ENCODE data around the gene STK33. TPM values are rescaled to one million over a fixed set of nuclear protein-coding genes. Genes with fewer than 3 reads are reported as not detected.

Gene STK33
- total RNA-seq, 2 donors from 2014 or later: 6.1 to 6.2 TPM

- Mint-ChIP-seq H3K4me3 (no peak overlapping the region), H3K36me3 (ENCODE audit: insufficient read depth in 2 of 2) (no peaks in the 10 kb centered on the region), H3K27me3 (ENCODE audit: low read depth) (no peaks in the 10 kb centered on the region), H3K9me3 (no peaks in the 10 kb centered on the region), H3K4me1 (ENCODE audit: low read depth) (no peaks in the 10 kb centered on the region), H3K27ac (no peak overlapping the region)
- no peak for DNase-seq
- ATAC-seq (replicated peaks in 1 of 2): no peak
These were observed 224.3 kb downstream of the STK33 start for GRCh38 chr11:8369592-8370205.

- Mint-ChIP-seq H3K4me3 (no peak overlapping the region), H3K27me3 (ENCODE audit: low read depth) (no peaks in the 10 kb centered on the region), H3K27ac (no peak overlapping the region), H3K9me3 (no peaks in the 10 kb centered on the region), H3K36me3 (ENCODE audit: insufficient read depth in 2 of 2) (no peaks in the 10 kb centered on the region), H3K4me1 (ENCODE audit: low read depth) (no peaks in the 10 kb centered on the region)
- ATAC-seq (replicated peaks in 1 of 2) (no peak), DNase-seq (no peak)
These were observed 225.3 kb downstream of the STK33 start for GRCh38 chr11:8368772-8369171.

- Mint-ChIP-seq H3K9me3 (no peaks in the 10 kb centered on the region), H3K27me3 (ENCODE audit: low read depth) (no peaks in the 10 kb centered on the region), H3K36me3 (ENCODE audit: insufficient read depth in 2 of 2) (no peaks in the 10 kb centered on the region), H3K4me1 (ENCODE audit: low read depth) (no peaks in the 10 kb centered on the region), H3K27ac (no peak overlapping the region), H3K4me3 (no peak overlapping the region)
- no peak for DNase-seq
- ATAC-seq (replicated peaks in 1 of 2): no peak
These were observed 225.8 kb downstream of the STK33 start for GRCh38 chr11:8368194-8368593.

GRCh38 chr11:8366316-8366715, 227.7 kb downstream of the STK33 start:
- no peaks in the 10 kb centered on the region for H3K4me1 Mint-ChIP-seq (ENCODE audit: low read depth)
- ATAC-seq (replicated peaks in 1 of 2): no peak
- no peak overlapping the region for H3K27ac Mint-ChIP-seq
- no peak overlapping the region for H3K4me3 Mint-ChIP-seq
- H3K36me3 Mint-ChIP-seq (ENCODE audit: insufficient read depth in 2 of 2): no peaks in the 10 kb centered on the region
- no peaks in the 10 kb centered on the region for H3K9me3 Mint-ChIP-seq
- no peak for DNase-seq
- H3K27me3 Mint-ChIP-seq (ENCODE audit: low read depth): no peaks in the 10 kb centered on the region

GRCh38 chr11:8365216-8365941, 228.6 kb downstream of the STK33 start:
- no peaks in the 10 kb centered on the region for H3K4me1 Mint-ChIP-seq (ENCODE audit: low read depth)

GRCh38 chr11:8363921-8364320, 230.1 kb downstream of the STK33 start:
- Mint-ChIP-seq H3K36me3 (ENCODE audit: insufficient read depth in 2 of 2) (no peaks in the 10 kb centered on the region), H3K4me3 (no peak overlapping the region), H3K27ac (no peak overlapping the region), H3K4me1 (ENCODE audit: low read depth) (no peaks in the 10 kb centered on the region), H3K9me3 (no peaks in the 10 kb centered on the region), H3K27me3 (ENCODE audit: low read depth) (no peaks in the 10 kb centered on the region)
- ATAC-seq (replicated peaks in 1 of 2) (no peak), DNase-seq (no peak)

More at GRCh38 chr11:8365216-8365941, 228.6 kb downstream of the STK33 start:
- no peak overlapping the region for H3K4me3 Mint-ChIP-seq
- H3K9me3 Mint-ChIP-seq: no peaks in the 10 kb centered on the region
- H3K36me3 Mint-ChIP-seq (ENCODE audit: insufficient read depth in 2 of 2): no peaks in the 10 kb centered on the region
- H3K27ac Mint-ChIP-seq: no peak overlapping the region
- DNase-seq (no peak), ATAC-seq (replicated peaks in 1 of 2) (no peak)
- no peaks in the 10 kb centered on the region for H3K27me3 Mint-ChIP-seq (ENCODE audit: low read depth)

- no peak overlapping the region for H3K27ac Mint-ChIP-seq
- H3K9me3 Mint-ChIP-seq: no peaks in the 10 kb centered on the region
- H3K27me3 Mint-ChIP-seq (ENCODE audit: low read depth): no peaks in the 10 kb centered on the region
- H3K4me1 Mint-ChIP-seq (ENCODE audit: low read depth): no peaks in the 10 kb centered on the region
- H3K36me3 Mint-ChIP-seq (ENCODE audit: insufficient read depth in 2 of 2): no peaks in the 10 kb centered on the region
- DNase-seq (no peak), ATAC-seq (replicated peaks in 1 of 2) (no peak)
- H3K4me3 Mint-ChIP-seq: no peak overlapping the region
These were observed 231.1 kb downstream of the STK33 start for GRCh38 chr11:8362899-8363298.

GRCh38 chr11:8362491-8362890, 231.5 kb downstream of the STK33 start:
- Mint-ChIP-seq H3K4me3 (no peak overlapping the region), H3K9me3 (no peaks in the 10 kb centered on the region), H3K27ac (no peak overlapping the region), H3K27me3 (ENCODE audit: low read depth) (no peaks in the 10 kb centered on the region), H3K36me3 (ENCODE audit: insufficient read depth in 2 of 2) (no peaks in the 10 kb centered on the region), H3K4me1 (ENCODE audit: low read depth) (no peaks in the 10 kb centered on the region)
- ATAC-seq (replicated peaks in 1 of 2): no peak
- no peak for DNase-seq

GRCh38 chr11:8361664-8362210, 232.3 kb downstream of the STK33 start:
- no peaks in the 10 kb centered on the region for H3K27me3 Mint-ChIP-seq (ENCODE audit: low read depth)
- H3K9me3 Mint-ChIP-seq: no peaks in the 10 kb centered on the region
- H3K36me3 Mint-ChIP-seq (ENCODE audit: insufficient read depth in 2 of 2): no peaks in the 10 kb centered on the region
- no peaks in the 10 kb centered on the region for H3K4me1 Mint-ChIP-seq (ENCODE audit: low read depth)
- H3K27ac Mint-ChIP-seq: no peak overlapping the region
- no peak overlapping the region for H3K4me3 Mint-ChIP-seq
- DNase-seq (no peak), ATAC-seq (replicated peaks in 1 of 2) (no peak)

- Mint-ChIP-seq H3K9me3 (no peaks in the 10 kb centered on the region), H3K27ac (no peak overlapping the region), H3K4me3 (no peak overlapping the region), H3K27me3 (ENCODE audit: low read depth) (no peaks in the 10 kb centered on the region), H3K36me3 (ENCODE audit: insufficient read depth in 2 of 2) (no peaks in the 10 kb centered on the region), H3K4me1 (ENCODE audit: low read depth) (no peaks in the 10 kb centered on the region)
- DNase-seq: no peak
- ATAC-seq (replicated peaks in 1 of 2): no peak
These were observed 232.8 kb downstream of the STK33 start for GRCh38 chr11:8361206-8361605.

- no peak overlapping the region for H3K27ac Mint-ChIP-seq
- ATAC-seq (replicated peaks in 1 of 2) (no peak), DNase-seq (no peak)
- H3K4me1 Mint-ChIP-seq (ENCODE audit: low read depth): no peaks in the 10 kb centered on the region
- no peaks in the 10 kb centered on the region for H3K27me3 Mint-ChIP-seq (ENCODE audit: low read depth)
- H3K9me3 Mint-ChIP-seq: no peaks in the 10 kb centered on the region
- H3K36me3 Mint-ChIP-seq (ENCODE audit: insufficient read depth in 2 of 2): no peaks in the 10 kb centered on the region
- no peak overlapping the region for H3K4me3 Mint-ChIP-seq
These were observed 233.8 kb downstream of the STK33 start for GRCh38 chr11:8360086-8360828.

GRCh38 chr11:8359521-8359920, 234.5 kb downstream of the STK33 start:
- ATAC-seq (replicated peaks in 1 of 2): no peak
- Mint-ChIP-seq H3K27me3 (ENCODE audit: low read depth) (peaks cover 5% of the 10 kb centered on the region), H3K9me3 (no peaks in the 10 kb centered on the region), H3K4me1 (ENCODE audit: low read depth) (no peaks in the 10 kb centered on the region), H3K27ac (no peak overlapping the region), H3K4me3 (no peak overlapping the region), H3K36me3 (ENCODE audit: insufficient read depth in 2 of 2) (no peaks in the 10 kb centered on the region)
- DNase-seq: no peak

- ATAC-seq (replicated peaks in 1 of 2) (no peak), DNase-seq (no peak)
- no peaks in the 10 kb centered on the region for H3K36me3 Mint-ChIP-seq (ENCODE audit: insufficient read depth in 2 of 2)
- no peak overlapping the region for H3K27ac Mint-ChIP-seq
- H3K4me1 Mint-ChIP-seq (ENCODE audit: low read depth): no peaks in the 10 kb centered on the region
- H3K27me3 Mint-ChIP-seq (ENCODE audit: low read depth): peaks cover 9% of the 10 kb centered on the region
- no peaks in the 10 kb centered on the region for H3K9me3 Mint-ChIP-seq
- no peak overlapping the region for H3K4me3 Mint-ChIP-seq
These were observed 236.0 kb downstream of the STK33 start for GRCh38 chr11:8357891-8358566.

Measured in activated T-cell treated with anti-CD3 and anti-CD28 coated beads, Interleukin-2, amount 50 U/mL, for 72 hours (primary cell).